Activated CD8-positive, alpha-beta T cell treated with anti-CD3 and anti-CD28 coated beads, Interleukin-2, amount 10 ng/mL, durations not matched to agents 7 days and 5 days (primary cell): ENCODE measurements around the gene COMMD3. TPM values are rescaled to one million over a fixed set of nuclear protein-coding genes. Genes with fewer than 3 reads are reported as not detected.

Experiments used
- ATAC-seq: fragments of 150-1000 bp; cut with Tn5 transposase; one replicate; pipeline ENCODE4 v1.10.0; 2021; ENCODE audit warnings: moderate library complexity
- CTCF ChIA-PET: fragments of 350-600 bp; sonication (Branson Sonifier 250); formaldehyde crosslinking; loops from one replicate; lab custom pipeline; 2021; ENCODE audit warnings: antibody characterized with exemption; lab: Charles Lee
- POLR2A ChIA-PET: fragments of 350-600 bp; sonication (Branson Sonifier 250); formaldehyde crosslinking; loops from one replicate; lab custom pipeline; 2021; ENCODE audit warnings: antibody characterized with exemption; lab: Charles Lee
- DNase-seq: peaks from one replicate; pipeline ENCODE4 v3.0.0-alpha.2; 2020
- H3K27ac Mint-ChIP-seq: one replicate; pipeline ENCODE4 v1.8.0; 2021; ENCODE audit warnings: mild to moderate bottlenecking, mixed read lengths
- H3K27me3 Mint-ChIP-seq: one replicate; pipeline ENCODE4 v1.8.0; 2021; ENCODE audit warnings: low read depth, mixed read lengths
- H3K36me3 Mint-ChIP-seq: one replicate; pipeline ENCODE4 v1.8.0; 2021; ENCODE audit warnings: low read depth, mixed read lengths
- H3K4me1 Mint-ChIP-seq: one replicate; pipeline ENCODE4 v1.8.0; 2021; ENCODE audit warnings: low read depth, mixed read lengths
- H3K4me3 Mint-ChIP-seq: one replicate; pipeline ENCODE4 v1.8.0; 2021; ENCODE audit warnings: mild to moderate bottlenecking, mixed read lengths
- H3K9me3 Mint-ChIP-seq: one replicate; pipeline ENCODE4 v1.8.0; 2022; ENCODE audit warnings: mixed read lengths; ENCODE audit not compliant: insufficient read depth
- total RNA-seq, 2 experiments: library from RNA; stranded (reverse); gene quantifications; one replicate each; pipeline ENCODE4 v1.2.3, GENCODE V29; 2021

Gene COMMD3
- total RNA-seq, 2 experiments from 2014 or later: 59.7 to 63.3 TPM

- CTCF ChIA-PET: interaction anchor here (1.3 kb wide), 1 partner anchor 11 kb away, joined by 5 read pairs; no protein-coding TSS in a partner anchor
- DNase-seq (peak; percentile 62), ATAC-seq (peak; percentile 24)
- peaks cover 24% of the 10 kb centered on the region for H3K36me3 Mint-ChIP-seq
- H3K4me1 Mint-ChIP-seq: peaks cover 55% of the 10 kb centered on the region
- POLR2A ChIA-PET: interaction anchor here (1.1 to 2.5 kb wide), 3 partner anchors 15 to 116 kb away, joined by 3 to 9 read pairs (median 5); no protein-coding TSS in a partner anchor
- peak within 1 kb of the TSS; percentile 88 for H3K27ac Mint-ChIP-seq
- no peaks in the 10 kb centered on the region for H3K9me3 Mint-ChIP-seq
- peak within 1 kb of the TSS; percentile 82 for H3K4me3 Mint-ChIP-seq
- peaks cover 39% of the 10 kb centered on the region for H3K27me3 Mint-ChIP-seq
These were observed 4.5 kb downstream of the COMMD3 start, which contains the start of gene BMI1 for GRCh38 chr10:22320591-22321155. BMI1 (plus strand) TSS chr10:22321099; CDS start chr10:22326450, 5,351 bp downstream.

GRCh38 chr10:22321156-22321923, 5.2 kb downstream of the COMMD3 start:
- peaks cover 43% of the 10 kb centered on the region for H3K27me3 Mint-ChIP-seq
- no peaks in the 10 kb centered on the region for H3K9me3 Mint-ChIP-seq
- H3K4me3 Mint-ChIP-seq: peak overlapping the region; percentile 77
- peaks cover 60% of the 10 kb centered on the region for H3K4me1 Mint-ChIP-seq
- DNase-seq: peak; percentile 63
- H3K27ac Mint-ChIP-seq: peak overlapping the region; percentile 74
- ChIA-PET POLR2A (interaction anchor here (0.6 to 2.5 kb wide), 2 partner anchors 116 to 122 kb away, joined by 3 to 9 read pairs; no protein-coding TSS in a partner anchor), CTCF (interaction anchor here (1.4 kb wide), 1 partner anchor 11 kb away, joined by 3 read pairs; no protein-coding TSS in a partner anchor)
- ATAC-seq: peak; percentile 43
- H3K36me3 Mint-ChIP-seq: peaks cover 26% of the 10 kb centered on the region

GRCh38 chr10:22321924-22322640, 5.9 kb downstream of the COMMD3 start:
- ATAC-seq: no peak
- Mint-ChIP-seq H3K4me1 (peaks cover 61% of the 10 kb centered on the region), H3K27me3 (peaks cover 44% of the 10 kb centered on the region), H3K27ac (peak overlapping the region; percentile 82), H3K9me3 (no peaks in the 10 kb centered on the region), H3K36me3 (peaks cover 29% of the 10 kb centered on the region), H3K4me3 (peak overlapping the region; percentile 82)
- POLR2A ChIA-PET: interaction anchor here (0.6 to 2.5 kb wide), 4 partner anchors 8 to 121 kb away, joined by 3 to 9 read pairs (median 6); no protein-coding TSS in a partner anchor
- CTCF ChIA-PET: interaction anchor here (1.4 kb wide), 1 partner anchor 10 kb away, joined by 3 read pairs; no protein-coding TSS in a partner anchor
- peak; percentile 24 for DNase-seq

- Mint-ChIP-seq H3K36me3 (peaks cover 32% of the 10 kb centered on the region), H3K27me3 (peaks cover 44% of the 10 kb centered on the region), H3K4me1 (peaks cover 56% of the 10 kb centered on the region), H3K4me3 (peak overlapping the region; percentile 82), H3K9me3 (no peaks in the 10 kb centered on the region), H3K27ac (peak overlapping the region; percentile 82)
- no peak for DNase-seq
- no peak for ATAC-seq
- ChIA-PET CTCF (interaction anchor here (1.4 kb wide), 1 partner anchor 9 kb away, joined by 3 read pairs; no protein-coding TSS in a partner anchor), POLR2A (interaction anchor here (1.5 to 2.5 kb wide), 3 partner anchors 9 to 114 kb away, joined by 4 to 9 read pairs (median 8); no protein-coding TSS in a partner anchor)
These were observed 6.5 kb downstream of the COMMD3 start for GRCh38 chr10:22322641-22323160.

GRCh38 chr10:22323538-22324305, 7.5 kb downstream of the COMMD3 start:
- Mint-ChIP-seq H3K27me3 (peaks cover 44% of the 10 kb centered on the region), H3K4me1 (peaks cover 48% of the 10 kb centered on the region), H3K27ac (no peak overlapping the region), H3K36me3 (peaks cover 30% of the 10 kb centered on the region), H3K9me3 (no peaks in the 10 kb centered on the region), H3K4me3 (peak overlapping the region; percentile 8)
- no peak for ATAC-seq
- CTCF ChIA-PET: interaction anchor here (1.0 to 1.3 kb wide), 3 partner anchors 7 to 64 kb away, joined by 3 read pairs; partner anchors contain the start of gene COMMD3
- POLR2A ChIA-PET: interaction anchor here (1.4 to 2.5 kb wide), 6 partner anchors 8 to 113 kb away, joined by 4 to 9 read pairs (median 8); partner anchors contain the start of gene COMMD3
- DNase-seq: no peak

GRCh38 chr10:22324413-22324812, 8.2 kb downstream of the COMMD3 start:
- peaks cover 43% of the 10 kb centered on the region for H3K27me3 Mint-ChIP-seq
- H3K27ac Mint-ChIP-seq: no peak overlapping the region
- H3K4me1 Mint-ChIP-seq: peaks cover 47% of the 10 kb centered on the region
- ATAC-seq (no peak), DNase-seq (no peak)
- POLR2A ChIA-PET: interaction anchor here (1.4 to 1.7 kb wide), 3 partner anchors 8 to 112 kb away, joined by 5 to 8 read pairs (median 7); partner anchors contain the start of gene COMMD3
- CTCF ChIA-PET: interaction anchor here (1.0 to 1.3 kb wide), 4 partner anchors 8 to 65 kb away, joined by 3 to 4 read pairs (median 3); partner anchors contain the start of gene COMMD3
- peaks cover 31% of the 10 kb centered on the region for H3K36me3 Mint-ChIP-seq
- H3K4me3 Mint-ChIP-seq: peak overlapping the region; percentile 81
- H3K9me3 Mint-ChIP-seq: no peaks in the 10 kb centered on the region

- Mint-ChIP-seq H3K36me3 (peaks cover 31% of the 10 kb centered on the region), H3K27me3 (peaks cover 39% of the 10 kb centered on the region), H3K27ac (peak overlapping the region; percentile 18), H3K4me1 (peaks cover 43% of the 10 kb centered on the region), H3K4me3 (peak overlapping the region; percentile 81), H3K9me3 (no peaks in the 10 kb centered on the region)
- no peak for ATAC-seq
- POLR2A ChIA-PET: interaction anchor here (1.4 to 1.7 kb wide), 3 partner anchors 9 to 112 kb away, joined by 5 to 8 read pairs (median 7); partner anchors contain the start of gene COMMD3
- DNase-seq: no peak
- CTCF ChIA-PET: interaction anchor here (1.0 to 1.3 kb wide), 4 partner anchors 9 to 65 kb away, joined by 3 to 4 read pairs (median 3); partner anchors contain the start of gene COMMD3
These were observed 8.7 kb downstream of the COMMD3 start for GRCh38 chr10:22324893-22325271.

GRCh38 chr10:22325272-22326144, 9.3 kb downstream of the COMMD3 start:
- H3K9me3 Mint-ChIP-seq: no peaks in the 10 kb centered on the region
- H3K36me3 Mint-ChIP-seq: peaks cover 29% of the 10 kb centered on the region
- peak; percentile 68 for ATAC-seq
- H3K27ac Mint-ChIP-seq: peak overlapping the region; percentile 63
- peaks cover 39% of the 10 kb centered on the region for H3K4me1 Mint-ChIP-seq
- POLR2A ChIA-PET: interaction anchor here (1.4 to 1.7 kb wide), 3 partner anchors 9 to 111 kb away, joined by 5 to 8 read pairs (median 7); partner anchors contain the start of gene COMMD3
- CTCF ChIA-PET: interaction anchor here (0.9 to 1.4 kb wide), 5 partner anchors 9 to 663 kb away, joined by 3 to 7 read pairs (median 4); no protein-coding TSS in a partner anchor
- peak overlapping the region; percentile 81 for H3K4me3 Mint-ChIP-seq
- H3K27me3 Mint-ChIP-seq: peaks cover 35% of the 10 kb centered on the region
- DNase-seq: peak; percentile 75

- ChIA-PET CTCF (interaction anchor here (0.9 to 1.4 kb wide), 3 partner anchors 9 to 662 kb away, joined by 4 to 7 read pairs (median 5); no protein-coding TSS in a partner anchor), POLR2A (no interaction called here)
- peak overlapping the region; percentile 63 for H3K27ac Mint-ChIP-seq
- H3K36me3 Mint-ChIP-seq: peaks cover 30% of the 10 kb centered on the region
- H3K27me3 Mint-ChIP-seq: peaks cover 35% of the 10 kb centered on the region
- H3K4me1 Mint-ChIP-seq: peaks cover 39% of the 10 kb centered on the region
- ATAC-seq (no peak), DNase-seq (no peak)
- peak overlapping the region; percentile 80 for H3K4me3 Mint-ChIP-seq
- no peaks in the 10 kb centered on the region for H3K9me3 Mint-ChIP-seq
These were observed 10.0 kb downstream of the COMMD3 start for GRCh38 chr10:22326145-22326702.
